Trophoblast cell (in vitro differentiated cells and primary cell): ENCODE measurements around the gene CNOT11.
A peak's percentile ranks its signal among the peaks of the same experiment; 100 is the strongest.
"Not testable (repeated sequence)": the region's sequence is repeated elsewhere in the genome, so short reads cannot be mapped to it uniquely, and the experiment has no call there.

Experiments used
- DNase-seq, 2 donors: peaks; one replicate each; pipeline ENCODE4 v3.0.0-alpha.2; 2016
- H2AFZ ChIP-seq: 2 replicates; pipeline ENCODE4 v1.6.1; 2013; ENCODE audit warnings: low read length, moderate library complexity, mild to moderate bottlenecking; ENCODE audit not compliant: insufficient read depth, poor library complexity
- H2AK5ac ChIP-seq: 2 replicates; pipeline ENCODE4 v1.6.1; 2013; ENCODE audit warnings: mild to moderate bottlenecking, low read length
- H2BK120ac ChIP-seq: 2 replicates; pipeline ENCODE4 v1.6.1; 2013; ENCODE audit warnings: low read length, mild to moderate bottlenecking, moderate library complexity; ENCODE audit not compliant: insufficient read depth, poor library complexity
- H2BK12ac ChIP-seq: 2 replicates; pipeline ENCODE4 v1.6.1; 2013; ENCODE audit warnings: mild to moderate bottlenecking, low read length, moderate library complexity
- H2BK5ac ChIP-seq: 2 replicates; pipeline ENCODE4 v1.6.1; 2013; ENCODE audit warnings: low read length, low read depth, moderate library complexity, mild to moderate bottlenecking; ENCODE audit not compliant: poor library complexity
- H3K14ac ChIP-seq: 2 replicates; pipeline ENCODE4 v1.6.1; 2013; ENCODE audit warnings: mild to moderate bottlenecking, low read length
- H3K18ac ChIP-seq: 2 replicates; pipeline ENCODE4 v1.6.1; 2013; ENCODE audit warnings: mild to moderate bottlenecking, low read length
- H3K23ac ChIP-seq: 2 replicates; pipeline ENCODE4 v1.6.1; 2013; ENCODE audit warnings: low read length
- H3K27ac ChIP-seq: 2 replicates; pipeline ENCODE4 v1.5.1; 2013; ENCODE audit warnings: low read depth, mild to moderate bottlenecking, inconsistent platforms, low read length, moderate library complexity
- H3K27me3 ChIP-seq: 2 replicates; pipeline ENCODE4 v1.6.1; 2013; ENCODE audit warnings: inconsistent platforms, mild to moderate bottlenecking, low read length, moderate library complexity; ENCODE audit not compliant: insufficient read depth
- H3K36me3 ChIP-seq, 2 experiments: 1 replicate in 1 of 2; 2 replicates in 1 of 2; pipeline ENCODE4 v1.6.1; 2013; ENCODE audit warnings: low read length in 2 of 2, mild to moderate bottlenecking in 2 of 2, moderate library complexity in 1 of 2; ENCODE audit not compliant: insufficient read depth in 2 of 2, control insufficient read depth in 1 of 2
- H3K4ac ChIP-seq: 2 replicates; pipeline ENCODE4 v1.6.1; 2013; ENCODE audit warnings: low read depth, mild to moderate bottlenecking, low read length, moderate library complexity
- H3K4me1 ChIP-seq, 2 experiments: 1 replicate in 1 of 2; 2 replicates in 1 of 2; pipeline ENCODE4 v1.6.1; 2013; ENCODE audit warnings: low read length in 2 of 2, mild to moderate bottlenecking in 2 of 2, moderate library complexity in 1 of 2; ENCODE audit not compliant: insufficient read depth in 2 of 2, control insufficient read depth in 1 of 2
- H3K4me2 ChIP-seq: 2 replicates; pipeline ENCODE4 v1.6.1; 2013; ENCODE audit warnings: inconsistent platforms, mild to moderate bottlenecking, low read length, moderate library complexity
- H3K4me3 ChIP-seq: 2 replicates; pipeline ENCODE4 v1.5.1; 2013; ENCODE audit warnings: mild to moderate bottlenecking, low read depth, low read length, inconsistent platforms
- H3K79me1 ChIP-seq: one replicate; pipeline ENCODE4 v1.6.1; 2013; ENCODE audit warnings: low read length
- H3K79me2 ChIP-seq: 2 replicates; pipeline ENCODE4 v1.6.1; 2013; ENCODE audit warnings: low read length, mild to moderate bottlenecking; ENCODE audit not compliant: control insufficient read depth, insufficient read depth, poor library complexity
- H3K9ac ChIP-seq: 2 replicates; pipeline ENCODE4 v1.6.1; 2013; ENCODE audit warnings: mild to moderate bottlenecking, low read length
- H3K9me3 ChIP-seq: 2 replicates; pipeline ENCODE4 v1.6.1; 2013; ENCODE audit warnings: low read depth, mild to moderate bottlenecking, control low read depth, inconsistent platforms, low read length; ENCODE audit not compliant: insufficient read depth
- H4K12ac ChIP-seq: 2 replicates; pipeline ENCODE4 v1.6.1; 2013; ENCODE audit warnings: low read depth, mild to moderate bottlenecking, low read length, moderate library complexity
- H4K8ac ChIP-seq: 2 replicates; pipeline ENCODE4 v1.6.1; 2013; ENCODE audit warnings: low read depth, mild to moderate bottlenecking, low read length, moderate library complexity
- H4K91ac ChIP-seq: one replicate; pipeline ENCODE4 v1.6.1; 2013; ENCODE audit warnings: low read depth, mild to moderate bottlenecking, low read length, moderate library complexity
- WGBS: extraction: QIAGEN DNeasy Blood & Tissue Kit; methylation state at CpG from one replicate; pipeline ENCODE4 v1.1.7; 2013; ENCODE audit warnings: missing lambda C conversion rate; ENCODE audit not compliant: insufficient read length, insufficient coverage; ENCODE audit errors: extremely low coverage; 5-methylcytosine and 5-hydroxymethylcytosine counted together

CNOT11 gene

DNA sequence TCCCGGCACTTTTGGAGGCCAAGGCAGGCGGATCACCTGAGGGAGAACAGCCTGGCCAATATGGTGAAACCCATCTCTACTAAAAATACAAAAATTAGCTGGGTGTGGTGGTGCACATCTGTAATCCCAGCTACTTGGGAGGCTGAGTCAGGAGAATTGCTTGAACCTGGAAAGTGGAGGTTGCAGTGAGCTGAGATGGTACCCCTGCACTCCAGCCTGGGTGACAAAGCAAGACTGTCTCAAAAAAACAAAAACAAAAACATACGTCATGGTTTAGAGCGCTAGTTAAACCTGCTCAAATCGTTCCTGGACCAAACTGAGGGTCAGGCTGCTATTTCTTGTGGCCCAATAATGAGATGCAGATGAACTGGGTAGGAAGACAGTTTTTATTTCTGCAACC, 7.2 kb upstream of the CNOT11 start:
- H3K9ac ChIP-seq, H2BK5ac ChIP-seq, H4K8ac ChIP-seq, H3K14ac ChIP-seq, H2AK5ac ChIP-seq, H3K23ac ChIP-seq, H4K12ac ChIP-seq, H3K79me2 ChIP-seq, H3K4ac ChIP-seq, H3K9me3 ChIP-seq, H3K27ac ChIP-seq, H3K4me1 ChIP-seq, H2BK12ac ChIP-seq, H2AFZ ChIP-seq, H3K27me3 ChIP-seq, H4K91ac ChIP-seq, H3K4me2 ChIP-seq, DNase-seq, H2BK120ac ChIP-seq, H3K18ac ChIP-seq, H3K79me1 ChIP-seq, H3K4me3 ChIP-seq, H3K36me3 ChIP-seq: not testable (repeated sequence)
- no CpG with 5 or more reads among the region's 5 CpGs for WGBS

GRCh38 chr2:101248756-101249155, 3.9 kb upstream of the CNOT11 start:
- H4K8ac ChIP-seq, H3K18ac ChIP-seq, H2BK5ac ChIP-seq, DNase-seq, H3K4me2 ChIP-seq, H3K23ac ChIP-seq, H3K79me1 ChIP-seq, H3K4me3 ChIP-seq, H4K91ac ChIP-seq, H2BK120ac ChIP-seq, H3K79me2 ChIP-seq, H3K4me1 ChIP-seq, H2AK5ac ChIP-seq, H3K36me3 ChIP-seq, H3K27ac ChIP-seq, H2AFZ ChIP-seq, H3K27me3 ChIP-seq, H2BK12ac ChIP-seq, H3K9me3 ChIP-seq, H3K4ac ChIP-seq, H4K12ac ChIP-seq, H3K9ac ChIP-seq, H3K14ac ChIP-seq: not testable (repeated sequence)
- no CpG with 5 or more reads among the region's 5 CpGs for WGBS

DNA sequence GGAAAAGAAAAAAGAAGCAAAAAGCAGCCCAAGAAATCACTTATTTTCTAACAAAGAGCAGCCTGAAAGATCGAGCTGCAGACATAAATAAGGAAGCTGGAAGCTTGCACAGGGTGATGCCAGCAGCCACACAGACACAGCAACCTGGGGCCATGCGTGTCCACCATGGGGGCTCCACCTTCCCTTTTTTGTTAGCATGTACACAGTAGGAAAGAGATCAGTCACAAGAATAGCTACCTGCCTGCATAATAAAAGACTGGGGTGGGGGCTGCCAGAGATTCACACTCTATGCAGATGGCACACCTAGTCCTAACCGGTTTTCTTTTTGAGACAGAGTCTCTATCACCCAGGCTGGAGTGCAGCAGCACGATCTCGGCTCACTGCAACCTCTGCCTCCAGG, 2.9 kb upstream of the CNOT11 start:
- no peak overlapping the region for H3K18ac ChIP-seq
- H4K91ac ChIP-seq, result no peak overlapping the region
- H3K4me1 ChIP-seq, result peaks cover 3 to 6% of the 10 kb centered on the region in 2 experiments
- H3K79me2 ChIP-seq, result peaks cover 9% of the 10 kb centered on the region
- peaks cover 2% of the 10 kb centered on the region for H3K9me3 ChIP-seq
- H4K12ac ChIP-seq, result no peak overlapping the region
- H2BK120ac ChIP-seq, result no peak overlapping the region
- DNase-seq, result no peak
- no peak overlapping the region for H2BK12ac ChIP-seq
- no peak overlapping the region for H3K23ac ChIP-seq
- no peak overlapping the region for H2AFZ ChIP-seq
- H3K27ac ChIP-seq, result no peak overlapping the region
- H3K4ac ChIP-seq, result no peak overlapping the region
- peaks cover 9% of the 10 kb centered on the region for H3K79me1 ChIP-seq
- no peak overlapping the region for H3K4me3 ChIP-seq
- peak overlapping the region; percentile 27 for H2BK5ac ChIP-seq
- H4K8ac ChIP-seq, result no peak overlapping the region
- no peak overlapping the region for H3K14ac ChIP-seq
- no peak overlapping the region for H3K4me2 ChIP-seq
- H3K27me3 ChIP-seq, result no peaks in the 10 kb centered on the region
- H3K36me3 ChIP-seq, result no peaks in the 10 kb centered on the region
- H3K9ac ChIP-seq, result no peak overlapping the region
- H2AK5ac ChIP-seq, result no peak overlapping the region
- WGBS, result no CpG with 5 or more reads among the region's 5 CpGs

GRCh38 chr2:101251246-101251781, 1.4 kb upstream of the CNOT11 start:
- H3K4ac ChIP-seq, H3K79me2 ChIP-seq, H3K4me3 ChIP-seq, H3K23ac ChIP-seq, H3K27ac ChIP-seq, H2BK5ac ChIP-seq, H4K12ac ChIP-seq, H3K36me3 ChIP-seq, H2BK120ac ChIP-seq, H4K8ac ChIP-seq, H3K9me3 ChIP-seq, H3K27me3 ChIP-seq, DNase-seq, H3K14ac ChIP-seq, H3K79me1 ChIP-seq, H3K9ac ChIP-seq, H2AK5ac ChIP-seq, H3K4me1 ChIP-seq, H3K18ac ChIP-seq, H4K91ac ChIP-seq, H3K4me2 ChIP-seq, H2AFZ ChIP-seq: not testable (repeated sequence)
- no CpG with 5 or more reads among the region's 10 CpGs for WGBS
- peak overlapping the region; percentile 28 for H2BK12ac ChIP-seq
